Keratinocyte (primary cell): Measurements from ENCODE around the gene HGFAC. TPM values are rescaled to one million over a fixed set of nuclear protein-coding genes. Genes with fewer than 3 reads are reported as not detected.
"Not testable (repeated sequence)": the region's sequence is repeated elsewhere in the genome, so short reads cannot be mapped to it uniquely, and the experiment has no call there.

Source experiments
- DNase-seq: peaks from one replicate; pipeline ENCODE4 v3.0.0-alpha.2; 2011; ENCODE audit warnings: low read depth, missing footprints, low spot score
- FAIRE-seq: peaks from 2 replicates; lab custom pipeline; 2011; peaks lifted over from hg19 to GRCh38; lab: Jason Lieb, UNC
- H2AFZ ChIP-seq: 2 replicates; pipeline ENCODE4 v1.6.0; 2012; ENCODE audit warnings: low read length, control low read depth, inconsistent platforms; ENCODE audit not compliant: control insufficient read depth
- H3K27ac ChIP-seq: 2 replicates; pipeline ENCODE4 v1.5.1; 2011; ENCODE audit warnings: low read length; ENCODE audit not compliant: control insufficient read depth, insufficient read depth
- H3K27me3 ChIP-seq: 3 replicates; pipeline ENCODE4 v1.6.0; 2011; ENCODE audit warnings: low read length; ENCODE audit not compliant: control insufficient read depth, insufficient read depth; ENCODE audit errors: extremely low read depth
- H3K36me3 ChIP-seq, 2 experiments: 2 replicates in 1 of 2; 3 replicates in 1 of 2; pipeline ENCODE4 v1.5.1; 2011; ENCODE audit warnings: low read length in 2 of 2, mild to moderate bottlenecking in 1 of 2; ENCODE audit not compliant: control insufficient read depth in 2 of 2, insufficient read depth in 2 of 2; ENCODE audit errors: extremely low read depth in 1 of 2
- H3K4me1 ChIP-seq: 3 replicates; pipeline ENCODE4 v1.5.1; 2011; ENCODE audit warnings: low read length; ENCODE audit not compliant: control insufficient read depth, insufficient read depth; ENCODE audit errors: extremely low read depth
- H3K4me2 ChIP-seq: 3 replicates; pipeline ENCODE4 v1.6.0; 2011; ENCODE audit warnings: low read depth, low read length; ENCODE audit not compliant: control insufficient read depth, insufficient read depth; ENCODE audit errors: extremely low read depth
- H3K4me3 ChIP-seq, 3 experiments: fragments of 200-600 bp in 1 of 3; sonication (generic) in 1 of 3; 2 replicates in 2 of 3; 3 replicates in 1 of 3; pipeline ENCODE4 v1.5.1; 2011 to 2016; ENCODE audit warnings: low read length in 3 of 3, mild to moderate bottlenecking in 3 of 3, control low read depth in 2 of 3, inconsistent platforms in 1 of 3, low read depth in 1 of 3, mixed read lengths in 1 of 3, mixed run types in 1 of 3, moderate library complexity in 1 of 3; ENCODE audit not compliant: control insufficient read depth in 2 of 3, insufficient read depth in 2 of 3; ENCODE audit errors: extremely low read depth in 1 of 3
- H3K79me2 ChIP-seq: 2 replicates; pipeline ENCODE4 v1.6.0; 2012; ENCODE audit warnings: low read length; ENCODE audit not compliant: control insufficient read depth, insufficient read depth
- H3K9ac ChIP-seq: 3 replicates; pipeline ENCODE4 v1.6.0; 2011; ENCODE audit warnings: low read length; ENCODE audit not compliant: control insufficient read depth, insufficient read depth; ENCODE audit errors: extremely low read depth
- H3K9me1 ChIP-seq: 3 replicates; pipeline ENCODE4 v1.6.0; 2011; ENCODE audit warnings: low read length; ENCODE audit not compliant: control insufficient read depth, insufficient read depth; ENCODE audit errors: extremely low read depth
- H3K9me3 ChIP-seq: 2 replicates; pipeline ENCODE4 v1.5.1; 2012; ENCODE audit warnings: low read depth, low read length; ENCODE audit not compliant: control insufficient read depth
- H4K20me1 ChIP-seq: 3 replicates; pipeline ENCODE4 v1.6.0; 2011; ENCODE audit warnings: low read length; ENCODE audit not compliant: control insufficient read depth, insufficient read depth; ENCODE audit errors: extremely low read depth
- EZH2 ChIP-seq: IDR thresholded peaks from one replicate; pipeline ENCODE4 v1.6.1; 2012; ENCODE audit warnings: inconsistent platforms, mild to moderate bottlenecking, low read length, moderate library complexity
- dilution Hi-C: fragments of 300-500 bp; cut with MboI; formaldehyde crosslinking; loops from one replicate; pipeline ENCODE4 v1.7.0; 2020; ENCODE audit warnings: low sequenced_read_pairs; ENCODE audit not compliant: extremely low pct_ligation_motif_present
- polyA plus RNA-seq, 5 experiments: library from polyadenylated mRNA; depleted of rRNA in 3 of 5; stranded (reverse) in 3 of 5; stranded (forward) in 1 of 5; unstranded in 1 of 5; fragments of >200 nt; gene quantifications; 1 replicate in 1 of 5; 2 replicates in 3 of 5; 3 replicates in 1 of 5; pipeline versions ENCODE4 v1.2.1 to v1.2.3, GENCODE V29; 2011 to 2012; ENCODE audit warnings: missing spikeins in 2 of 5, low read depth in 1 of 5, low replicate concordance in 1 of 5
- TF ChIP-seq, protein P1 (sequence below), 3 experiments: IDR thresholded peaks in 1 of 3; conservative IDR thresholded peaks in 1 of 3; optimal IDR thresholded peaks in 1 of 3; 2 replicates in 2 of 3; 3 replicates in 1 of 3; pipeline versions ENCODE3 to v1.5.1; 2011; ENCODE audit warnings: low read length in 3 of 3, mild to moderate bottlenecking in 3 of 3, moderate library complexity in 2 of 3, control low read depth in 1 of 3, inconsistent platforms in 1 of 3; ENCODE audit not compliant: insufficient read depth in 2 of 3; ENCODE audit errors: extremely low read depth in 1 of 3

The HGFAC gene
- polyA plus RNA-seq, 1 donor (not counting 4 experiments of a cell fraction or from before 2014, with no cell fraction given), result not detected

DNA sequence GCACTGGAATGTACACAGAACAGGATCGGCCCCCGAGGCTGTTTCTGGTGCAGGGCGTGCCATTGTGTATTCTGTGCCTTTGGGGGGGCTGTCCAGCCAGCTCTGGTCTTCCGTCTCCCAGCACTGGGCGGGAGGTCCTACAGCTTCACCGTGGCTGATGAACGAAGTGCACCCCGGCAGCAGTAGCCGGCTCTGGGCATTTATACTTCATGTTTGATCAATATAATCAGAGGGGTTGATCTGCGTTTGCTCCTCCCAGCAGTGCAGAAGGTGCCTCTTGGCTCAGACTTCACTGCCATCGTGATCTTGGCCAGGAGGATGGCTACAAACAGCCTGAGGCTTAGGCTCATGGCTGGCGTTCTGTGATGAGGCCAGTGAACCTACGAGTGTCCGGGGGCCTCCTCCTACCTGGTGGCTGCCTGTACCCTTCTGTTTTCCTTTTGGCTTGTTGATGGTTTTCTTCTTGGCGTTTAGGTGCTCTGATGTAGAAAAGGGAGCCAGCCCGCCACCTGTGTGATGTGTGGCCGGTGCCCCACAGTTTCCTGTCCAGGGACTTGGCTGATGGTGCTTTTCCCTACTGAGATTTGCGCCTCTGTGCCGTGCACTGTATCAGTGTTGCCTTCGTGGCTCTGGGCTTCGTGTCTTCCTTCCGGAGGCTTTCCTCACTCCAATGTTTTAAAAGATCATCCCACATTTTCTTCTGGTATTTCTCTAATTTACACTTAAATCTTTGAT is 31.2 kb upstream of the HGFAC start:
- no peak overlapping the region for H2AFZ ChIP-seq
- FAIRE-seq, result no peak
- no peak for DNase-seq
- peaks cover 12% of the 10 kb centered on the region for H4K20me1 ChIP-seq
- no peaks in the 10 kb centered on the region for H3K9me3 ChIP-seq
- TF ChIP-seq EZH2, result no peak
- TF ChIP-seq, protein P1, sequence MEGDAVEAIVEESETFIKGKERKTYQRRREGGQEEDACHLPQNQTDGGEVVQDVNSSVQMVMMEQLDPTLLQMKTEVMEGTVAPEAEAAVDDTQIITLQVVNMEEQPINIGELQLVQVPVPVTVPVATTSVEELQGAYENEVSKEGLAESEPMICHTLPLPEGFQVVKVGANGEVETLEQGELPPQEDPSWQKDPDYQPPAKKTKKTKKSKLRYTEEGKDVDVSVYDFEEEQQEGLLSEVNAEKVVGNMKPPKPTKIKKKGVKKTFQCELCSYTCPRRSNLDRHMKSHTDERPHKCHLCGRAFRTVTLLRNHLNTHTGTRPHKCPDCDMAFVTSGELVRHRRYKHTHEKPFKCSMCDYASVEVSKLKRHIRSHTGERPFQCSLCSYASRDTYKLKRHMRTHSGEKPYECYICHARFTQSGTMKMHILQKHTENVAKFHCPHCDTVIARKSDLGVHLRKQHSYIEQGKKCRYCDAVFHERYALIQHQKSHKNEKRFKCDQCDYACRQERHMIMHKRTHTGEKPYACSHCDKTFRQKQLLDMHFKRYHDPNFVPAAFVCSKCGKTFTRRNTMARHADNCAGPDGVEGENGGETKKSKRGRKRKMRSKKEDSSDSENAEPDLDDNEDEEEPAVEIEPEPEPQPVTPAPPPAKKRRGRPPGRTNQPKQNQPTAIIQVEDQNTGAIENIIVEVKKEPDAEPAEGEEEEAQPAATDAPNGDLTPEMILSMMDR (optimal IDR thresholded peaks at IDR 0.05 in 1 of 3, IDR thresholded peaks at IDR 0.05 in 1 of 3, conservative IDR thresholded peaks at IDR 0.05 in 1 of 3; ENCODE audit: extremely low read depth in 1 of 3, insufficient read depth in 2 of 3, low read length in 3 of 3), result no peak
- no peak overlapping the region for H3K4me3 ChIP-seq
- dilution Hi-C loops, result no loop called here
- no peak overlapping the region for H3K4me2 ChIP-seq
- no peaks in the 10 kb centered on the region for H3K9me1 ChIP-seq
- H3K27me3 ChIP-seq, result no peaks in the 10 kb centered on the region
- peaks cover 4 to 17% of the 10 kb centered on the region in 2 experiments for H3K36me3 ChIP-seq
- H3K9ac ChIP-seq, result no peak overlapping the region
- H3K79me2 ChIP-seq, result peaks cover 72% of the 10 kb centered on the region
- H3K4me1 ChIP-seq, result peaks cover 17% of the 10 kb centered on the region
- H3K27ac ChIP-seq, result no peak overlapping the region

DNA sequence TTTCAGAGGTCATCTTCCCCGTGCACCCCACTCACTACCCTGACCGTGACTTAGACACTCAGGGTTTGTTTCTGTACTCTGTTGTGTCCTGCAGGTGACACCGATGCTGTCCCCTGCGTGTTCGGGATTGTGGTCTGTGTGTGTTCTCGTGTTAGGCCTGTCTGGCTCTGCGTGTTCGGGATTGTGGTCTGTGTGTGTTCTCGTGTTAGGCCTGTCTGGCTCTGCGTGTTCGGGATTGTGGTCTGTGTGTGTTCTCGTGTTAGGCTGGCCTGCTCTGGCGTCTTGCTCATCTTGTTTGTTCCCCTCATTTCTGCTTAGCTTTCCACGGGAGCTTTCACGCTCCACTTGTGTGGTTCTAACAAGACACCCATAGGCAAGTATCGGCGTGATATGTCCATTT is 30.6 kb upstream of the HGFAC start:
- peaks cover 68% of the 10 kb centered on the region for H3K79me2 ChIP-seq
- H3K36me3 ChIP-seq, result peaks cover 11 to 22% of the 10 kb centered on the region in 2 experiments
- H3K4me3 ChIP-seq, H3K9me3 ChIP-seq, FAIRE-seq, H3K9me1 ChIP-seq, DNase-seq, H2AFZ ChIP-seq, H3K9ac ChIP-seq, H3K4me2 ChIP-seq, H3K27ac ChIP-seq, dilution Hi-C loops, H3K27me3 ChIP-seq: not testable (repeated sequence)
- peaks cover 12% of the 10 kb centered on the region for H4K20me1 ChIP-seq
- H3K4me1 ChIP-seq, result peaks cover 17% of the 10 kb centered on the region
